GM19467 (cell line): ENCODE data around the gene UBE2F.
"Not testable (repeated sequence)": the region's sequence is repeated elsewhere in the genome, so short reads cannot be mapped to it uniquely, and the experiment has no call there.

ENCODE experiments used
- ATAC-seq: cut with Tn5 transposase; IDR thresholded peaks from one replicate; pipeline ENCODE4 v1.9.1; 2021; ENCODE audit warnings: mild to moderate bottlenecking, moderate library complexity; ENCODE audit not compliant: unreplicated experiment

The UBE2F gene

GRCh38 chr2:237943395-237944094 lies 23.3 kb upstream of the UBE2F start:
- no peak for ATAC-seq

- no peak for ATAC-seq
Measured at GRCh38 chr2:237944302-237944701, 22.5 kb upstream of the UBE2F start.

DNA sequence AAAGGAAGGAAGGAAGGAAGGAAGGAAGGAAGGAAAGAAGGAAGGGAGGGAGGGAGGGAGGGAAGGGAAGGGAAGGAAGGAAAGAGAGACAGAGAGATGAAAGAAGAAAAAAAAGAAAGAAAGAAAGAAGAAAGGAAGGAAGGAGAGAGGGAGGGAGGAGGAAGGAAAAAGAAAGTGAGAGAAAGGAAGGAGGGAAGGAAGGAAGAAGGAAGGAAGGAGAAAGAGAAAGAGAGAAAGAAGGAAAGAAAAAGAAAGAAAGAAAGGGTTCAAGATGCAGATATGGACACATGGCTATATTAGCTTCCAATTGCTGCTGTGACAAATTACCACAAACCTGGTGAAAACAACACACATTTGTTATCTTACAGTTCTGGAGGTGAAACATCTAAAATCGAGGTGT lies 20.4 kb upstream of the UBE2F start:
- ATAC-seq, result no peak

GRCh38 chr2:237951354-237951753 lies 15.5 kb upstream of the UBE2F start:
- not testable (repeated sequence) for ATAC-seq

DNA sequence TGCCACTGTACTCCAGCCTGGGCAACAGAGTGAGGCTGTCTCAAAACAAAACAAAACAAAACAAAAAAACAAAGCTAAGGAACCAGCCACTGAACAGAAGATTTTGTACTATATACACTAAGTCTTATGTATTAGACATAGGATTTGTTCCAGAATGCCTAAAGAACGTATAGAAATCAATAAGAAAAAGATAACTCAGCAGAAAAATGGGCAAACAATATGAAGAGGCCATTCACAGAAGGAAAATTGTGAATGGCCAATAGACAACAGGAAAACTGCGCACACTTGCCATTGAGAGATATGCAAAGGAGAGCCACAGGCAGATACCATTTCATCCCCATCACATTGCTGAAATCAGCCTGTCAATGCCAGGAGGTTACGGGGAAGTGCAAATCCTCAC lies 14.9 kb upstream of the UBE2F start:
- ATAC-seq, result no peak

- no peak for ATAC-seq
Measured at GRCh38 chr2:237952851-237953250, 14.0 kb upstream of the UBE2F start.

DNA sequence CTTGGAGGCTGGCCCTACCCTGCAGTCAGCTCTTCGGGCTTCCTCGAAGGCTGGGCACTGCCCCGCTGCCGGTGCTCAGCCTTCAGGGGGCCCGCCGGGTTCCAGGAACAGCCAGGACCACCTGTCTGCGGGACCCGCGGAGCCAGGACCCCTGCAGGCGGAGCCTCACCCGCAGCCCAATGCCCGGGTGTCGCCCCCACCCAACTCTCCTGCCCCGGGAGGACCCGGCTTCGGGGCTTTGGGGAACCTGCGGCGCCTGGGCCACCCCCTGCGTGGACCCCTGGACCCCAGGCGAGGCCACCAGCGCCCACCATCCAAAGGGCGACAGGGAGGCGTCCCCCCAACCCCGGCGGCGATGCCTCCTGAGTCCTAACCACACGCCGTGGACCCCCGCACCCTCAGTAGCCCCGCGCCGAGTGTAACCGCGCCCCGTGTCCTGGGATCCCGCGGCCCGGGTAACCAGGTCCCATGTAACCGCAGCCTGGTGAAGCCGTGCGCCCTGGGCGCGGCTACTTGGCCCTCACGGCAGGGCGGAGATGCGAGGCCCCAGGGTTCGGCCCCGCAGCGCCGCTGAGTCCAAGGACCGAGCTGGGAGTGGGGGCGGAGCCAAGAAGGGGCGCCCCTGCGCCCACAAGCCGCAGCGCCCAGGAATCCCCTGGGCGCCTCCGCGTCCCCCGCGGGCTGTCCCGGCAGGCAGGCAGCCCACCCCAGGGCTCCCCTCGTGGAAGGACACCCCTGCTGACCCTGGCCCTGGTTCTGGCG lies 11.0 kb upstream of the UBE2F start:
- ATAC-seq, result no peak

DNA sequence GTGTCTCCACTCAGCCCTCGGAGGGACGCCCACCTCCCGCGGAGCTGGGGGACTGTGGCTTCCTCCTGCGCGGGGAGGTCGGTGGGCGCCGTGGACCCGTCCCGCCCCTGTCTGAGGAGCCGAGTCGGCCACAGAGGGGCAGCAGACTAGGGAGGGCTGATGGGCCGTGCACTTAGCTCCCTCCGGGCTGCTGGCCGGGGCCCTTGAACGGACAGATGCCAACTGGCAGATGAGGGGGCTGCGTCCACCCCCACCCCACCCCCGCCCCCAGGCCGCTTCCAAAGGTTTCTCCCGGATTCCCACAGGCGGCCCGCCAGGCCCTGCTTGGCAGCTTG lies 10.4 kb upstream of the UBE2F start:
- no peak for ATAC-seq

GRCh38 chr2:237961637-237962036 lies 5.2 kb upstream of the UBE2F start:
- ATAC-seq, result no peak

DNA sequence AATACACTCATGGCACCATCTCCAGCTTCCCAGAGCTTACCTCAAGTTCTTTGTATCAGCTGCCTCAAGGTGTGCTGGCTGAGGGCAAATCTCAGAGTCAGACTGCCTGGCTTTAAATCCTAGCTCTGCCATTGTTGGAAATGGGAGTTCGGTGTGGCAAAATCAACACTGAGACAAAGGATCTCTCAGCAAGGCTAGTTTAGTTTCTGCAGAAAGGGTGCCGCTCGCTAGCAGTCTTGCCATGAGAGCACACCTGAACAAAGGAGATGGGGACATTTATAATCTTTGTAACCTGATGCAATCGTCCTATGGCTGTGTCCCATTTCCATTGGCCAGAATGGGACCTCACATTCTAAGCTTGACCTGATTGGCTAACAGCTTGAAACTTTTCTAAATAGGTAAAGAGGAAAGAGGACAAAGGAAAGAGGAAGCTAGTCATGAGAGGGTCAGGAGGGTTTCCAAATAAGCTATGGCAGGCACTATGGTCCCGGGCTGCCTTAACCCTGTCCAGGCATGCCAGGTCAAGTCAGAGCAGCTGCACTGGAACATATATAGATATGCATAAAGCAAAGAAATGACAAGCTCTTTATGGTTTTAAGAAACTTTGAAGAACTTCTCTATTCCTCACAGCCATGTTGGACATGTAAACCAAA lies 4.3 kb upstream of the UBE2F start:
- no peak for ATAC-seq

DNA sequence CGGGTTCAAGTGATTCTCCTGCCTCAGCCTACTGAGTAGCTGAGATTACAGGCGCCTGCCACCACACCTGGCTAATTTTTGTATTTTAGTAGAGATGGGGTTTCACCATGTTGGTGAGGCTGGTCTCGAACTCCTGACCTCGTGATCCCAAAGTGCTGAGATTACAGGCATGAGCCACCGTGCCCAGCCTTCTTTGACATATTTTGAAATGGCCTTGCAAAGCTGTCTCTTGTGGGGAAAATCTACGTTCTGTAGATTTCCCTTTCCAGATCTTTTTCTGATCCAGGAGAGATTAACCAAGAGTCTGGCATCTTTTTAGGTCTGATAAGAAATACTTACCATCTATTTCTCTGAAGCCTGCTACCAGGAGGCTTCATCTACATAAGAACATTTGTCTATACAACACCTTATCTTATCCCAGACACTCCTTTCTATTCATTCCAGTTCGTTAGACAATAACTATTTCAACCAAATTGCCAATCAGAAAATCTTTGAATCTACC lies 3.3 kb upstream of the UBE2F start:
- not testable (repeated sequence) for ATAC-seq

DNA sequence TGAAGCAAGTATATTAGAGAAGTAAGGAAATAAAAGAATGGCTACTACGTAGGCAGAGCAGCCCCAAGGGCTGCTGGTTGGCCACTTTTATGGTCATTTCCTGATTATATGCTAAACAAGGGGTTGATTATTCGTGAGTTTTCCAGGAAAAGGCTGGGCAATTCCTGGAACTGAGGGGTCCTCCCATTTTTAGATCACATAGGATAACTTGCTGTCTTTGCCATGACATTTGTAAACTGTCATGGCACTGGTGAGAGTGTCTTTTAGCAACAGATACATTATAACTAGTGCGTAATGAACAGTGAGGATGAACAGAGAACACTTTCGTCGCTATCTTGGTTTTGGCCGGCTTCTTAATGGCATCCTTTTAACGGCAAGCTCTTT lies 2.6 kb upstream of the UBE2F start:
- no peak for ATAC-seq

- no peak for ATAC-seq
Measured at GRCh38 chr2:237964578-237965404, 2.0 kb upstream of the UBE2F start.

- ATAC-seq, result not testable (repeated sequence)
Measured at GRCh38 chr2:237965844-237966243, 970 bp upstream of the UBE2F start.

- ATAC-seq, result peak; percentile 24
Measured at GRCh38 chr2:237966250-237966564, 607 bp upstream of the UBE2F start.

DNA sequence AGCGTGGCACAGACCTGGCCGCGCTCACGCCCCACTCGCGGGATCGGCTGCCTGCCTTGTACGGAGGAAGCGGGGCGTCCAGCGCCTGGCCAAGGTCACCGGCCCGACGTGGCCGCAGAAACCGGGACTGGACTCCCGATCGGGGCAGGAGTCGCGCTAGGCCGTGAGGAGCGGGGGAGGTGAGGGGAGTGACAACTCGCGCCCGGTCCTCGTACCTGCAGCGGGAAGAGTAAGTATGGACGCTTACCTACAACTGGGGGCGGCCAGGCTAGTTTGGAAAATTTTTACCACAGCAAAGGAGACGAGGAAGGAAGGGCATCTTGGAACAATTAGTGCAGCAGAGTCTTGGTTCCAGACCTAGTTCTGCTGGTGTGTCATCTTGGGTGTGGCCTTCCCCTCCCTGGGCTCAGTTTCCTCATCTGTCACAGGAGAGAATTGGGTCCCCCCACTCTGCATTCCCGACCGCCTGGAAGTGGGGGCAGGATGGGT lies 693 bp downstream of the UBE2F start:
- ATAC-seq, result no peak

- no peak for ATAC-seq
Measured at GRCh38 chr2:237968048-237968862, 1.4 kb downstream of the UBE2F start.

DNA sequence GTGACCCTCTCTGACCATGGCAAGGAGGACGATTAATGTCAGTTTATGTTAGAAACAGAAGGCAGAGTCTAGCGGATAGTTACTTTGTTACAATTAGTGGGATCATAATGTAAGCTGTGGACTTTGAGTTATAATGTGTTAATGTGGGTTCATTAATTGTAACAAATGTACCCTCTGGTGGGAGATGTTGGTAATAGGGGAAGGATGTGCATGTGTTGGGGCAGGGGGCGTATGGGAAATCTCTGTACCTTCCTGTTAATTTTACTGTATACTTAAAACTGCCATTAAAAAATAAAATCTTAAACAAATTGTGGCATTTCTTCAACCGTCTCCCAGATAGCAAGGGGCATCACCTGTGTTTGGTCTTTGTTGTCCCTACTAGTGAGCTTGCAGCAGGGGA lies 4.8 kb downstream of the UBE2F start:
- ATAC-seq, result no peak

DNA sequence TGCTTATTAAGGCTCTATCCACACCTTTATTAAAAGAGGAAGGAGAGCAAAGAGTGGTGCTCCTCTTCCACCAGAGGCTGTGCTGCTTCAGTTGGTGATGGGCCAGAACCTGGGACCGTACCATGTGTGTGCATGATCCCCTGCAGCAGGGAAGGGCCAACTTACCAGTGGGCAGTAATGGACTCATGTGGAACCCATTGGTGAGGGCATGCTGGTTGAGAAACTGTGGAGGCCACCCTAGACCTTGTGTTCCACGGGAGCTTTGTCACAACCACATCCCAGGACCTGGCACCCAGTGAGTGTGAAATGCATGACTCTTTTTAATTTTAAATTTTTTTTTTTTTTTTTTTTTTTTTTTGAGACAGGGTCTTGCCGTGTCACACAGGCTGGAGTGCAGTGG lies 5.4 kb downstream of the UBE2F start:
- ATAC-seq, result no peak

DNA sequence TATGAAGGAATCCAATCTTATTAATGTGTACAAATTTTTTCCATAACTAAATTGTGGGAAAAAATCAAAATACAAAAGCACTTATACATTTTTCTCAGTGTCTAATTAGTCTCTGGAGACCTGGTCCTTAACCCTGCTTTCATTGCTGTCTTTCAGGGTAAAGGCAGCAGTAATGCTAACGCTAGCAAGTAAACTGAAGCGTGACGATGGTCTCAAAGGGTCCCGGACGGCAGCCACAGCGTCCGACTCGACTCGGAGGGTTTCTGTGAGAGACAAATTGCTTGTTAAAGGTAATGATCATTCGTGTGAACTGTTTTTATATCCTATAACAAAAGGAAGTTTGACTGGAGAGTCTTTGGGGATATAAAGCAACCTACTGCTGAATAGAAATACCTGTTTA lies 6.1 kb downstream of the UBE2F start:
- ATAC-seq, result no peak
